CMK (cell line): Measurements from ENCODE around the gene NOS1AP.
"Not testable (repeated sequence)": the region's sequence is repeated elsewhere in the genome, so short reads cannot be mapped to it uniquely, and the experiment has no call there.

Source experiments
- DNase-seq: peaks from one replicate; pipeline ENCODE4 v3.0.0-alpha.2; 2010; ENCODE audit warnings: low read depth

Gene NOS1AP

DNA sequence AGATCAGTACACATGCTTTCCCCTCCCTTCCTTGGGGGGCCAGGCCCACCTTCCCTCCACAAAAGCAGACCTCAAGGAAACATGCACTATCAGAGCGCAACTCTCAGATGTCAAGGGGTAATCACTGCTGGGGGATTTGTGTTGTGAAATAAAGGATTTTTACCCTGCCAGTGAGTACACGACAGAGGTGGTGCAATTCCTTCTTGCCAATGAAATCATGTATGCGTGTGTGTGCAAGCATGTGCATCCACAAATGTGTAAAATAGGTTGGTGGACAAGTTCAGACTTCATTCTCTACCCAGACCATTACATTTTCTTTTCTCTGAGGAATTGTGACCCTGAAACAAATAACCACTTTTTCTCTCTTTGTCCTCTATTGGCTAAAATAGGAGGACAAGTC is 9.8 kb upstream of the NOS1AP start:
- no peak for DNase-seq

DNA sequence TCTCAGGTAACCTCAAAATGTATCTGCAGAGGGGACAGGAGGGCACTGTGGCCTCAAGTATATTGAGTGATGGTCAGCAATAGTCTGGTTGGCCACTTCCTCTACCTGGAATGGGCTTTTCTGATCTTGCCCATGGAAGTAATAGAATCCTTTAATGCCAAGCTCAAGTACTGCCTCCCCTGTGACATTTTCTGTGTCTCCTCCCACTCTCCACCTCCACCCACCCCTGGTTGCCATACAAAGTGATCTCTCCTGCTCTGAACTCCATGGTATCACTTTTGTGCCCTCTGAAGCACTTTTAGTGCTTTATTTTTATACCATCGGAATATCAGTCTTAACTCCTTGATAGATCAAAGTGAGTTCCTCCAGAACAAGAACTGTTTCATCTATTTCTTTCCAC is 9.2 kb upstream of the NOS1AP start:
- DNase-seq: no peak

DNA sequence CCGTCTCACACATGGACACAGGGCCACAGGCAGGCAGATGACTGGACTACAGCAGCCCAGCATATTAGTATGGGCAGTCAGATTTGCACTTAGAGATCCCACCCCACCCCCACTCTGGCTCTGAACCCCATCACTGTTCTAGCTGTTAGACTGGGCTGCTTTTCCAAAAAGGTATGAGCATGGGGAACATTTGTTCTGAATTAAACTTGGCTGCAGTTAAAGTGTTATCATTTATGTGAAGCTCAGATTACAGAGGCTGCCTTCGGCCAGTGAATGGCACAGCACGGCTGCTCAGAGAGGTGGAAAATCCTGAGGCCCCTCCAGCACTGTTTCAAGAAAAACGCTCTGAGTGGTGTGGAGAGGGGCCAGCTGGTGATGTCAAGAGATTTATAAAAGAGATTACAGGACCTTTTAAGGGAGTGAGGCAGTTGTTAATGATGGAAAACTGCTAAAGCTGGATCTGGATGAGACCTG is 6.9 kb upstream of the NOS1AP start:
- no peak for DNase-seq

DNA sequence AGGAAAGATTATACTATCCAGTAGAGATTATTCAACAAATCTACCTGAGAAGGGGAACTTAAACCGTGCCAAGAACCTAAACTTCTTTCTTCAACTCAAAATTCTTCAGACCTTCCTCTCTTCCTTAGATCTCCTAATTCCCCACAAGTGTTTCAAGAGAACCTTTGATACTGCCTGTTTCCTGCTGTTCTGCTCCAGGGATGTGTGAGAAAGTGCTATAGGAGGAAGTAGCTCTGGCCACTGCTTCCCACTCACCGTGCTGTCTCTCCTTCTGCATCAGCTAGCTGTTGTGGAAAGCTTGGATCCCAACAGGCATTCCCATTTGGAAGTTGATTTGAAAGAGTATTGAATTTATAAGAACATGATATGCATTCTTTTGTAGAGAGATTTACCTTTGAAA is 4.5 kb upstream of the NOS1AP start:
- no peak for DNase-seq

DNA sequence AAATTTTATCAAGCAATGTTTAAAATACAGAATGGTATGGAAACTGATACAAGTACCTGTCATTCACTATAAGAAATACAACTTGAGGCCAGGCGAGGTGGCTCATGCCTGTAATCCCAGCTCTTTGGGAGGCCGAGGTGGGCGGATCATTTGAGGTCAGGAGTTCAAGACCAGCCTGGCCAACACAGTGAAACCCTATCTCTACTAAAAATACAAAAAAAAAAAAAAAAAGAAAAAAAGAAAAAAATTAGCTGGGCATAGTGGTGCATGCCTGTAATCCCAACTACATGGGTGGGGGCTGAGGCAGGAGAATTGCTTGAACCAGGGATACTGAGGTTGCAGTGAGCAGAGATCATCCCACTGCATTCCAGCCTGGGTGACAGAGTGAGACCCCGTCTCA is 2.7 kb upstream of the NOS1AP start:
- DNase-seq: not testable (repeated sequence)

DNA sequence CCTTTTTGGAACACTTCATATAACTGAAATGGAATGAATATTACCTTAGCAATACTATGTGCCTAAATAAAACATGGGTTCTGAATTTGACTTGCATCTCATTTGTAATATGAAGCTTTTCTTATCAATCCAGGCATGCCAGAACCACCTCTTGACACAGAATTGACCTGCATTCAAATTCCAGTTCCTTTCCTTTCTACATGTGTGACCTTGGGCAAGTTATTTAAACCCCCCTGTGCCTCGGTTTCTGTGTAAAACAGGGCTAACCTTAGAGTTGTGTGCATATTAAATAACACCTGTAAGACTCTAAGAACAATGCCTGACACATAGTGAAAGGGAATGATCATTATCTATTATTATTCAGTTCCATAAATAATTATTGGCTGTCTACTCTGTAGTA is 2.0 kb upstream of the NOS1AP start:
- DNase-seq: no peak

DNA sequence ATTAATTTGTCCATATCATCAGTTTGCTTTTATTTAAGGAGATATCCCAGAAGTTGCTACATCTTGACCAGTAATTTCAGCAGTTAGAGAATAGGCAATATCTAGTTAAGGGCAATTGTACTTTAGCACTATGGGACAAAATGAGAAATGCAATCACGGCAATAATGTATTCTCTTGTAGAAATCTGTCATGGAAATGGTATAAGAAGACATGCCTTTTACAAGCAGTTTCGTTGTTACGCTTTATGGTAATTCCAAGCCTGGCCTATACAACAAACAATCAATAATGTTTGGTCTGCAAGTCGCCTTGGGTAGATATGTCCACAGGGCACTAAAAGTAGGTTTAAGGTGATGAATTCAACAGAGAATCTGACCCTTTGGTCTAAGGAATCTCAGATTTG is 1.2 kb upstream of the NOS1AP start:
- DNase-seq: no peak

DNA sequence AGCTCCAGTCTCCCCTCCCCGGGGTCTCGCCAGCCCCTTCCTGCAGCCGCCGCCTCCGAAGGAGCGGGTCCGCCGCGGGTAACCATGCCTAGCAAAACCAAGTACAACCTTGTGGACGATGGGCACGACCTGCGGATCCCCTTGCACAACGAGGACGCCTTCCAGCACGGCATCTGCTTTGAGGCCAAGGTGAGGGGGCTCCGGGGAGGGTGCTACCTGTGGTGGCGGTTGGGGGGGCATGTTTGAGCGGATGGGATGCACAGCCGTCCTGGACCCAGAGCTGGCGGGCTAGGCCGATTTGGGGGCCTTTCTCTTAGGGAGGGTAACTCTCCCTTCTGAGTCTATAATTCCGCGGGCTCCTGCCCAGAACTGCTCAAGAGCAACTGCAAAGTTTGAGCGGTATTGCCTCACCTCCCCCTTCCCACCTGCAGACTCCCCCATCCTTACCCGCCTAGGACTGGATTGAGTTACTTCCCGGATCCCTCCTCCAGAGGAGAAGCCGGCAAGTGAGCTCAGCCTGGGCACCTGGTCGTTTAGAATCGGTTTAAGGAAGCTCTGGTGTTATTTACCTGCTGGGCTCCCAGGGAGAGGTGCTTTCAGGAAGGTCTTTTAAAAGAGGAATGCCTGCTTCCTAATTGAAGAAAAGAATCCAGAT is 730 bp downstream of the NOS1AP start:
- DNase-seq: no peak

DNA sequence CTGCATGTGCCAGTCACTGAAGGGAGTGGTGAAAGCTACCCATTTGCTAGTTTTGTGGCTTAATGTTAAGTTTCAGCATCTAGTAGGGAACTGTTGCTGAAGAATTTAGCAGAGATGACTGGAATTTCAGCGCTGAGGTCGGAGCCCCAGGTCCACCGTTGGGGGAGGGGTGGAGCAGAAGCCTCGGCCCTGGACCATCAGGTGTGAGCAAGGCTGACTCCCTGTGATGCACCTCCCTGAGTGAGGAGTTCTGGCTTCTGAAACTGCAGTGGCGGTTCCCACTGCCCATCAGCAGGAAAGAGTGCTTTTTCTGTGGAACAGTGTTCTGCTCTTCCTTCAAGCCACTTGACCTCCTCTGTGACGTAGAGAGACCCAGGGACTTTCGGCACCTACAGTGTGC is 1.3 kb downstream of the NOS1AP start:
- DNase-seq: no peak

DNA sequence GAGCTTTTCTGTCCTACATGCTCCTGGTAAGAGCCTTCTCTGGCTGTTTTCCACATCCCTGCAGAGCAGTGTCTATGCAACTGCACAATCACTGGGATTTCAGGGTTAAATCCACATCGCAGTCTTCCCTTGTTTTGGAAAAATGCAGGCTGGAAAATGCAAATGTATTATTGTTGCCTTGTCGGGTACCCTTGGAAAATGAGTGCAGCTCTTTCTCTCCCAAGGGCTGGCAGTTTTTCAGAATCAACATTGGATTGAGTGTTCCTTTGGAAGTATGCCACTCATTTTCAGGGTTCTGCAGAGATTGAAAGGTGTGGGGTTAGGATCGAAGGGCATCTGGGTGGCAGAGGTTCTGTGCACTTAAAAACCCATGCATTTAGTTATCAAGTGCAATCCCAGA is 3.2 kb downstream of the NOS1AP start:
- DNase-seq: no peak

DNA sequence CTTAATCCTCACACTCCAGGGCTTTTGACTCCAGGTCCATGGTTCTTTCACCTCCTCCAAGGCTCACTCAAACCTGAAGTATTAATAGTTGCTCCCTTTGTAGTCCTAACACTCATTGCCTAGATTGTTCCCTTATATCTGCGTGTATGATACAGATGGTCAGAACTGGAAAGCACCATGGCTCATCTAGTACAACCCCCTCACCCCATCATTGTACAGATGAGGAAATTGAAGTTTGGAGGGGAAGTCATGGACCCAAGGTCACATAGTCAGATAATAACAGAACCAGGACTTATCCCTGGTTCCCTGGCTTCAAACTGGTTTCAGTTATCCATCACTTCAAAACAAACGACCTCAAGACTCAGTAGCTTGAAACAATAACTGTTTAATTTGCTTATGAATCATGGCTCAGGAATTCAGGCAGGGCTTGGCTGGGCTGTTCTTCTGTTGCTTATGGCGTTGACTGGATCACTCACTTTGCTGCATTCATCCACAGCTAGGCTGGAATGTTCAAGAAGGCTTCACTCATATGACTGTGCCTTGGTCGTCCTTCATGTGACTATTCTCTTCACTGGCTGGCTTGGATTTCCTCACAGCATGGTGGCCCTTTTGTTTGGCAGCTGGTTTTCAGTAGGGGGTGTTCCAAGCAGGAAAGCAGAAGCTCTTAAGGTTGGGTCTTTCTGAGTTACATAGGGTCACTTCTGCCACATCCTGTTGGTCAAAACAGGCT is 5.0 kb downstream of the NOS1AP start:
- DNase-seq: no peak

DNA sequence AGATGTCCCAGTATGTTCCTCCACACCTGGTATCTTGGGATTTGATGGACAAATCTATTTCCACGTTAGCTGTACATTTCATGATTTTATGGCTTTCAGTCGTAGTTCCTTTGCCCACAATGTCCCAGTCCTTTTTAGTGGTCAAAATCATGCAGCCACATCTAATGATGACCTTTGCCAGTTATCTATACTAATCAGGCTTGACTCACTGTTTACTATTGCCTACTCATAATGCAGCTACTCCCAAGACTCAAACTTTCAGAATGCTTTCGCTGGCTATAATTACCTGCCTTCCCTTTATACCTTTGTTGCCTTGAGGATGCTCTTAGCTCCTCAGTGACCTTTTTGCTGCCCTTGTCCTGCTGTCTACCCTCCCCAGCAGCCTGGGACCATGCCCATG is 6.4 kb downstream of the NOS1AP start:
- no peak for DNase-seq

DNA sequence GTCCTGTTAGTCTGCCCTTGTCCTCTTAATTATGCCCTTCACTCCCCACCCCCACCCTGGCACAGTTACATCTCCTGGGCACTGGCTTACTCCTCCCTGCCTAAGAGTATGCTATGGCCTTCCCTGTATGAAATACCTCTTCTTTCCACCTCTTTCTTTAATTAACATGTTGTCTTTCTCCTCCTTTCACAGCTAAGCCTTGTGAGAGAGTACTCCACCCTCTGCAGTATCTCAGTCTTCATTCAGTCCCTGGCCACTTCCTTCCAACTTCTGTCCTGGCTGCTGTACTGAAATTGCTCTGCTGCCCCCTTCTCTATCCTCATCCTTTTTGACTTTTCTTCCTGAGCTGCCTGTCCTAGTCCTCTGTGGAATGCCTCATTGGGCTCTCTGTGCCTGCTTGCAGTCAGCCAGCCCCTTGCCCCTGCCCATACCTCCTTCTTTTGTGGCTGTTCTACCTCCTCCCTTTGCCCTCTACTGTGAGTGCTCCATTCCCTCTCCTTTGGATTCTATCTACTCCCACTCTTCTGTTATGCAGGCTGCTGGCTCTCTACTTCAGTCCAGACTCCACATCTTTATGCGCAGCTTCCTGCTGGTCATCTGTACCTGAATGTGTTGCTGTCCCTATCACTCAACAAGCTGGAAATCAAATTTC is 8.3 kb downstream of the NOS1AP start:
- no peak for DNase-seq

DNA sequence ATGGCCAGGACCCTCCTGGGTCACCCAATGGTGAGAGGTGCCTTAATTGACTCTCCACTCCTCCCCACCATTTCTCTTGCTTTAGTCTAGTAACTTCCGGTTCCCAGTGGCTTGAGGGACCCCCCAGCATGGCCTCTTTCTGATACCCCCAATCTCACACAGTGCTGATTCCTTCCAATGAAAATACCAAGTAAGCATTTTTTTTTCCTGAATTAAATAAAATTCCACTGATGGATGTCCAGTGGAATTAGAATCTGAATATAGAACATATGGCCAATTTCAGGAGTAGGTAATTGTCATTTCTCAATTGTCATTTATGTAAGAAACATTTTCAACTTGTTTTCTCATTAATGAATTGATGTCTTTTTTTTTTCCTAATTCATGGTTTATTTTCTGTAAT is 9.5 kb downstream of the NOS1AP start:
- no peak for DNase-seq

DNA sequence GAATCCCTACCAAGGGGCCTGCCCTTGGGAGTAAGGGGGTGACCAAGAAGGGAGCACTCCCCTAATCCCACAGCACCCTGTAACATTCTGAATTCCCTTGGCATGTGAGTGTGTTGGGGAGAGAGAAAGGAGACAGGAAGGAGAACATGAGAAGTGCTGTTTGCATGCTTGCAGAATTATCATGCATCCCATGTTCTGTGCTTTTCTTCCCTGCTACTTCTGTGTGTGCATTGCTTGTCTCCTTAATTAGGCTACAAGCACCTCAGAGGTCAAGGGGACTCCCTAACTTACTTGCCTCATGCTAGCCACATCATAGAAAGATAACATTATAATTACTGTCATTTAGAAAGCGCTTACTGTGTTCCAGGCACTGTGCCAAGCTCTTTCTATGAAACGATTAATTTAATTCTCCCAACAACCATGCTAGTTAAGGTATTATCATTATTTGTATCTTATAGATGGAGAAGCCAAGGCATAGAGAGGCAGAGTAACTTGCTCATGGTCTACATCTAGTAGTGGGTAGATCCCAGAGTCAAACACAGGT is 11.1 kb downstream of the NOS1AP start:
- DNase-seq: no peak

DNA sequence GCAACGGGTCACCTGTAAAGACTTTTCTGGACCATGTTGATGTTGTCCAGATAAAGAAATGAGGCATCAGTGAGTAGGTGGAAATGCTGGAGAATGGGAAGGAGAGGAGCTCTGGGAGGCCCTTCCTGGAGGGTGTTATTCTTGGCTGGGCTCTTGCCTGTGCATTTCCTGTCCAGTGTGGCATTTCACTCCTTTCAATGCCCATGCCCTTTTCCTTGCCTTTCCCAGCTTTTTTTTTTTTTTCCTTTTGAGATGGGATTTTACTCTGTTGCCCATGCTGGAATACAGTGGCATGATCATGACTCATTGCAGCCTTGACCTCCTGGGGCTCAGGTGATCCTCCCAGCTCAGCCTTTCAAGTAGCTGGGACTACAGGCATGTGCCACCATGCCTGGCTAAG is 11.8 kb downstream of the NOS1AP start:
- DNase-seq: no peak

DNA sequence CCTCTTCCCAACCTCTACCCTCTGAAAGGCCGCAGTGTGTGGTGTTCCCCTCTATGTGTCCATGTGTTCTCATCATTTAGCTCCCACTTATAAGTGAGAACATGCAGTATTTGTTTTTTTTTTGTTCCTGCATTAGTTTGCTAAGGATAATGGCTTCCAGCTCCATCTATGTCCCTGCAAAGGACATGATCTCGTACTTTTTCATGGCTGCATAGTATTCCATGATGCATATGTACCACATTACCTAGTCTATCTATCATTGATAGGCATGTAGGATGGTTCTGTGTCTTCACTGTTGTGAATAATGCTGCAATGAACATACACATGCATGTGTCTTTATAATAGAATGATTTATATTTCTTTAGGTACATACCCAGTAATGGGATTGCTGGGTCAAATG is 12.6 kb downstream of the NOS1AP start:
- DNase-seq: not testable (repeated sequence)

DNA sequence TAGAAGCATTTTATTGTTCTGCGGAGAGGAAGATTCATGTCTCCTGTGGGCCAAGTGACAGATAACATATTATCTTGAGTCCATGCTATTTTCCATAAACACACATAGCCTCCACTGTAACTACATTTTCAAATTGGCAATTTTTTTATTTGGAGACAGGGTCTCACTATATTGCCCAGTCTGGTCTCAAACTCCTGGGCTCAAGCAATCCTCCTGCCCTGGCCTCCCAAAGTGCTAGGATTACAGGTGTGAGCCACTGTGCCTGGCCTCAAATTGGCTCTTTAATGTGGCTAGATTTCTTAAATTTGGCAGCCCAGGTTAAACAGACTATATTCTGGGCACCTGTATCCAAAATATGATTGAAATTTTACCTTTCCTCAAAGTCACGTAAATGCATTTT is 13.8 kb downstream of the NOS1AP start:
- no peak for DNase-seq

DNA sequence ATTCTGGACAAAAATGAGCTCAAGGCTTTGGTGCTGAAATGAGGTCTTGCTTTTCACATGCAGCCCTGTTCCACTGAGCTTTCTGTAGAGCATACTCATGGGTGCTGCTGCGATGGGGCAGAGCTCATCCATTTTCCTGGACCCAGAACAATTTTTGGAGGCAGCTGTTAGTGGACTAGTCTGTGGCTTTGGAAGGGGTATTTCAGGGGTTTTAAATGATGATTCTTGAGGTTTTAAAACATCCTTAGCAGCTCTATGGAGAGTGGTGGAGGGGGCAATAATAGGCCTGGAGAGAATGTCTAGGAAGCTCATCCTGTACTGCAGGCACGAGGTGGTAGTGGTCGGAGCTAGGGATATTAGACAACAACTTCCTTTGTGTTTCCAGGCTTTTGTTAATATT is 16.5 kb downstream of the NOS1AP start:
- DNase-seq: no peak

DNA sequence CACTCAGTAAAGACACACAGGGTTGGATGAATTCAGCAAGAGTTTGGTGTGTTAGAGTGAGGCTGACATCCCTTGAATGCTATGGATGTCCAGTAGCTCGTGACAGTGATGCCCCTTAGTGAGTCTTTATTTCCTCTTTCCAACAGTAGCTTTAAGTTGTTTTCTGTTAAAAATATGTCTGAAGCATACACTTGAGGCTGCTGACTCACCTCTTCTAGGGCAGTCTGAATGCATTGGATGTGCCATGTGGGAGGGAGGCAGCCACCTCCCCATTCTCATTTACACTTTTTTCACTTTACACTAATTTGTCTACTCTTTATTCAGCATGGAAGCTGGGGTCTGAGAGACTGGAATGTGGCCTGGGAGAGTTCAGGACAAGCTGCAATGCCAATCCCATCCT is 17.6 kb downstream of the NOS1AP start:
- no peak for DNase-seq

DNA sequence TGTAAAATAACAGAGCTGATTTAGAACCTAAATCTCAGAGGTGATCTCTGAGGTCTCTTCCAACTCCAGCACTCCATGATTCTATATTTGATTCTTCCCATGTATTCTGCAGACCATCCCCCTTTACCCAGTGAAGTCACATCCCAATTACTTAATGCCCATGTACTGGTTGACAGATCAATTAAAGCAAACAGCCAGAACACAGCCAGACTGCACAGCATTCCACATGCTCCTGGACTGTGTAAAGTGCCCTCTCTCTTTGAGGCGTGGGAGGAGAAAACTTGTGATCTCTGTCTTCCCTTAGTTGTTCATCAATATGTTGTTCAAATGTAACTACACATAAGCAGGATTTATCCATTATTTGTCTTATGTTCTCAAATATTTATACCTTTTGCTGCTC is 18.1 kb downstream of the NOS1AP start:
- DNase-seq: no peak

DNA sequence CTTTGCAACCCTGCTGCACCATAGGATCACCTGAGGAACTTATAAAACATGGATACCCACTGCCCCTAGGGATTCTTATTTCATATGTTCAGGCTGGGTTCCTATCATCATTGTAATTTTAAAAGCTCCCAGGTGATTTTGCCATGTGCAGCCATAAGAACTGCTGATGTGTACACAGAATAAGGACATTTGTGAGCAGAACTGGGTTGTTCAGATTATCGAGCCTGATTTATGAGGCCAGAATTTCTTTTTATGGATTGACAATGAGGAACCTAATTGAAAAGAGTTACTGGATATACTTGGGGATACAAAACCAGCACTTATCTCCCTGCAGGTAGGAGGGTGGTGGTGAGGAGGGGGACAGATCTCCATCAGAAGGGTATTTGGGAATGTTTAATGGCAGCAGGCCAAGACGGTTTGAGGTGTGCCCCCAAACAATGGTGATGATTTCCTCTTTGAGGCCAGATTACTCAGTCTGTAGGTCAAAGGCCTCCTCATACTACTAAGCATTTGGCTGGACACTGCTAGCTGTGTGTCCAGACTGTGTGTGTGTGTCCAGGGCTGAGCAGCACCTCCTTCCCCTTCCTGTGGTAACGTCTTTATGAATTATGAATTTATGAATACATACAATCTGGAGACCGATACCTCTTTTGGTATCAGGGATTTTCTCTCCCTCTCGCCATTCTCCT is 18.9 kb downstream of the NOS1AP start:
- no peak for DNase-seq

DNA sequence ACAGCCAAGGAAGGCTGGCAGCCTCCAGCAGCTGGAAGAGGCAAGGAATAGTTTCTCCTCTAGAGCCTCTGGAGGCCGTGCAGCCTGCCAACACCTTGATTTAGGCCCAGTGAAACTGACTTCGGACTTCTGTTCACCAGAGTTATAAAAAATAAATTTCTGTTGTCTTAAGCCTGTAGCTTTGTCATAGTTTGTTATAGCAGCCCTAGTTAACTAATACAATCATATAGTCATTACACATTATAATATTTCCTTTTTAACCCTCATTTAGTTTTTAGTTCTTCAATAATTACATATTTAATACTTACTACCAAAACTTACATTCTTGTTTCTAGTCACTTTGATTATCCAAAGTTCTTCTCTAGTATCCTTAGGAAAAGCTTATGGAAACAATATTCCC is 20.3 kb downstream of the NOS1AP start:
- DNase-seq: no peak
